K562 (cell line): ENCODE data around the gene DNAJC1. TPM values are rescaled to one million over a fixed set of nuclear protein-coding genes. Genes with fewer than 3 reads are reported as not detected.

Experiments
- ATAC-seq: fragments of 200-7000 bp; cut with Tn5 transposase; 3 replicates; pipeline ENCODE4 v1.9.1; 2020; ENCODE audit warnings: moderate library complexity
- BruUV-seq: library from RNA; stranded (reverse); fragments of 400-500 nt; replicated peaks from 2 replicates; lab custom pipeline; 2021; lab: Mats Ljungman, UMichigan
- CTCF ChIA-PET: fragments of 300-600 bp; formaldehyde crosslinking; extraction: SDS; loops from one replicate; lab custom pipeline; 2021; ENCODE audit warnings: low intra/inter-chr PET ratio; lab: Yijun Ruan, JAX
- POLR2A ChIA-PET: fragments of 300-600, 350-650 bp; sonication (Branson Sonifier 250); formaldehyde crosslinking; extraction: SDS; loops from one replicate; lab custom pipeline; 2021; ENCODE audit warnings: antibody characterized with exemption, inconsistent platforms; lab: Yijun Ruan, JAX
- DNase-seq, 4 experiments: peaks; one replicate each; pipeline versions ENCODE4 v3.0.0 to v3.0.0-alpha.2; 2011 to 2018; ENCODE audit warnings: low spot score in 3 of 4, mixed read lengths in 3 of 4; ENCODE audit errors: extremely low read depth in 1 of 4
- FAIRE-seq: peaks from 2 replicates; lab custom pipeline; 2011; peaks lifted over from hg19 to GRCh38; lab: Jason Lieb, UNC
- H2AFZ ChIP-seq: 2 replicates; pipeline ENCODE4 v1.6.0; 2011; ENCODE audit warnings: low read depth, low read length, control low read depth, inconsistent platforms
- H3K27ac ChIP-seq: fragments of 200-600 bp; 3 replicates; pipeline ENCODE4 v1.8.0; 2011; ENCODE audit warnings: low read depth, mild to moderate bottlenecking, control low read depth, inconsistent platforms, low read length, moderate library complexity, mixed read lengths; ENCODE audit errors: extremely low read depth
- H3K27me3 ChIP-seq, 2 experiments: fragments of 300-600 bp in 1 of 2; 2 replicates in 1 of 2; 3 replicates in 1 of 2; pipeline versions ENCODE4 v1.6.0 to v1.8.0; 2011; ENCODE audit warnings: inconsistent platforms in 2 of 2, low read length in 2 of 2, mild to moderate bottlenecking in 1 of 2, mixed read lengths in 1 of 2, moderate library complexity in 1 of 2; ENCODE audit not compliant: control insufficient read depth in 2 of 2, insufficient read depth in 2 of 2
- H3K36me3 ChIP-seq: fragments of 300-600 bp; 3 replicates; pipeline ENCODE4 v1.8.0; 2011; ENCODE audit warnings: mild to moderate bottlenecking, low read length, inconsistent platforms; ENCODE audit not compliant: control insufficient read depth, insufficient read depth
- H3K4me1 ChIP-seq, 2 experiments: fragments of 200-600 bp in 1 of 2; replicated peaks in 1 of 2; 2 replicates in 1 of 2; 3 replicates in 1 of 2; pipeline versions ENCODE4 v1.5.1 to v1.8.0; 2011; ENCODE audit warnings: inconsistent platforms in 2 of 2, low read length in 2 of 2, mild to moderate bottlenecking in 1 of 2, mixed read lengths in 1 of 2, moderate library complexity in 1 of 2; ENCODE audit not compliant: control insufficient read depth in 2 of 2, insufficient read depth in 2 of 2
- H3K4me2 ChIP-seq: 2 replicates; pipeline ENCODE4 v1.6.1; 2011; ENCODE audit warnings: low read length, control low read depth, inconsistent platforms, mixed read lengths; ENCODE audit not compliant: insufficient read depth
- H3K4me3 ChIP-seq: fragments of 200-600 bp; sonication (generic), shearing (Covaris generic); 2 replicates; pipeline ENCODE4 v1.5.1; 2016; ENCODE audit warnings: control low read depth, inconsistent platforms
- H3K79me2 ChIP-seq: fragments of 200-600 bp; 3 replicates; pipeline ENCODE4 v1.8.0; 2011; ENCODE audit warnings: low read length, inconsistent platforms; ENCODE audit not compliant: control insufficient read depth, insufficient read depth
- H3K9ac ChIP-seq, 2 experiments: 2 replicates each; pipeline versions ENCODE4 v1.6.0 to v1.6.1; 2011; ENCODE audit warnings: low read depth in 2 of 2, low read length in 2 of 2, control low read depth in 1 of 2, inconsistent platforms in 1 of 2, mild to moderate bottlenecking in 1 of 2, mixed read lengths in 1 of 2; ENCODE audit not compliant: insufficient read depth in 1 of 2
- H3K9me1 ChIP-seq: one replicate; pipeline ENCODE4 v1.6.0; 2011; ENCODE audit warnings: inconsistent platforms, mild to moderate bottlenecking, low read length, moderate library complexity; ENCODE audit not compliant: control insufficient read depth, insufficient read depth
- H3K9me3 ChIP-seq: replicated peaks from 2 replicates; pipeline ENCODE4 v1.5.1; 2011; ENCODE audit warnings: low read depth, low read length, inconsistent platforms; ENCODE audit not compliant: control insufficient read depth, insufficient read depth
- H4K20me1 ChIP-seq: replicated peaks from 2 replicates; pipeline ENCODE4 v1.6.1; 2011; ENCODE audit warnings: low read length, inconsistent platforms, mixed read lengths; ENCODE audit not compliant: control insufficient read depth, insufficient read depth
- CC2D1A ChIP-seq: fragments of 450-650 bp; IDR thresholded peaks from 2 replicates; pipeline ENCODE4 v1.6.1; 2017; ENCODE audit warnings: mild to moderate bottlenecking
- CHCHD3 ChIP-seq: fragments of 250-450 bp; sonication (Bioruptor Pico); IDR thresholded peaks from 2 replicates; pipeline ENCODE4 v2.1.2; 2022; ENCODE audit warnings: mild to moderate bottlenecking
- FOXK1 ChIP-seq: sonication (generic); formaldehyde crosslinking; IDR thresholded peaks from 2 replicates; pipeline ENCODE4 v1.8.0; 2022; ENCODE audit warnings: missing genetic modification reagents, mild to moderate bottlenecking, borderline replicate concordance
- GTF2F1 ChIP-seq: IDR thresholded peaks from 2 replicates; pipeline ENCODE4 v1.6.1; 2011; ENCODE audit warnings: low read depth, low read length, improper control_type of control experiment
- HDAC2 ChIP-seq: fragments of 450-650 bp; IDR thresholded peaks from 2 replicates; pipeline ENCODE4 v1.6.1; 2016; ENCODE audit warnings: mild to moderate bottlenecking
- RBM25 ChIP-seq: fragments of 200-400 bp; formaldehyde crosslinking; IDR thresholded peaks from 2 replicates; pipeline ENCODE4 v1.6.1; 2018; ENCODE audit warnings: low read length, low read depth, moderate library complexity; ENCODE audit not compliant: severe bottlenecking
- SAFB2 ChIP-seq: fragments of 200-400 bp; formaldehyde crosslinking; IDR thresholded peaks from 2 replicates; pipeline ENCODE4 v1.6.1; 2018; ENCODE audit warnings: borderline replicate concordance, low read length, low read depth, moderate library complexity; ENCODE audit not compliant: severe bottlenecking
- TAF9B ChIP-seq: fragments of 450-650 bp; IDR thresholded peaks from 2 replicates; pipeline ENCODE4 v1.6.1; 2018; ENCODE audit warnings: mild to moderate bottlenecking; ENCODE audit not compliant: partially characterized antibody
- TEAD2 ChIP-seq: fragments of 450-650 bp; IDR thresholded peaks from 2 replicates; pipeline ENCODE4 v1.6.1; 2016; ENCODE audit warnings: missing genetic modification characterization, control low read depth, missing compliant biosample characterization
- ZNF224 ChIP-seq: sonication (generic); formaldehyde crosslinking; IDR thresholded peaks from 2 replicates; pipeline ENCODE4 v1.8.0; 2022; ENCODE audit warnings: mild to moderate bottlenecking, missing genetic modification reagents
- ZNF707 ChIP-seq: fragments of 250-450 bp; sonication (Bioruptor Pico); conservative IDR thresholded peaks from 2 replicates; pipeline ENCODE4 v1.8.0; 2022; ENCODE audit warnings: inconsistent platforms, mild to moderate bottlenecking, moderate library complexity
- ZZZ3 ChIP-seq: fragments of 450-650 bp; IDR thresholded peaks from 2 replicates; pipeline ENCODE4 v1.6.1; 2016; ENCODE audit warnings: antibody characterized with exemption, mild to moderate bottlenecking, moderate library complexity
- WGBS: fragments of 100-300 bp; shearing (Covaris generic); methylation state at CpG from one replicate; pipeline ENCODE4 v1.1.6; 2016; ENCODE audit warnings: low coverage, mixed read lengths; ENCODE audit not compliant: insufficient coverage; ENCODE audit errors: missing lambda C conversion rate; 5-methylcytosine and 5-hydroxymethylcytosine counted together
- in situ Hi-C: fragments of 300-500 bp; cut with MboI; formaldehyde crosslinking; loops from 4 replicates; pipeline ENCODE4 v1.15.0; 2018; ENCODE audit warnings: inconsistent platforms, mixed read lengths
- intact Hi-C: fragments of 100-400 bp; cut with micrococcal nuclease; formaldehyde crosslinking; loops from 2 replicates; pipeline ENCODE4 v1.14.2; 2022
- polyA plus RNA-seq, 8 experiments: library from polyadenylated mRNA; depleted of rRNA in 4 of 8; stranded (reverse) in 5 of 8; unstranded in 3 of 8; fragments of >200 nt; fragmentation: Nextera tagmentation in 2 of 8; fragmentation: Illumina TruSeq in 1 of 8; extraction: Ambion mirVana in 2 of 8; extraction: Trizol in 1 of 8; gene quantifications; 2 replicates each; pipeline versions ENCODE4 v1.2.1 to v1.2.3, GENCODE V29; 2011 to 2014; ENCODE audit warnings: inconsistent platforms in 1 of 8, missing spikeins in 1 of 8
- total RNA-seq, 7 experiments: library from RNA; depleted of rRNA in 6 of 7; stranded (reverse); fragments of >200 nt in 6 of 7; fragmentation: Illumina TruSeq in 2 of 7; extraction: Trizol in 2 of 7; gene quantifications; 2 replicates each; pipeline versions ENCODE4 v1.2.1 to v1.2.3, GENCODE V29; 2011 to 2021; ENCODE audit warnings: low replicate concordance in 1 of 7
- TF ChIP-seq, protein P1 (sequence below): fragments of 250-450 bp; sonication (Bioruptor Pico); IDR thresholded peaks from 2 replicates; pipeline ENCODE4 v1.9.0; 2021; ENCODE audit warnings: mild to moderate bottlenecking
- TF ChIP-seq, protein P2 (sequence below): fragments of 450-650 bp; IDR thresholded peaks from 2 replicates; pipeline ENCODE4 v1.6.1; 2016

The DNAJC1 gene
- total and polyA plus RNA-seq, 9 of the 15 experiments (the other 6 are each of a cell fraction or from before 2014, with no cell fraction given), result 5.4 to 77.6 (median 40.3) TPM

DNA sequence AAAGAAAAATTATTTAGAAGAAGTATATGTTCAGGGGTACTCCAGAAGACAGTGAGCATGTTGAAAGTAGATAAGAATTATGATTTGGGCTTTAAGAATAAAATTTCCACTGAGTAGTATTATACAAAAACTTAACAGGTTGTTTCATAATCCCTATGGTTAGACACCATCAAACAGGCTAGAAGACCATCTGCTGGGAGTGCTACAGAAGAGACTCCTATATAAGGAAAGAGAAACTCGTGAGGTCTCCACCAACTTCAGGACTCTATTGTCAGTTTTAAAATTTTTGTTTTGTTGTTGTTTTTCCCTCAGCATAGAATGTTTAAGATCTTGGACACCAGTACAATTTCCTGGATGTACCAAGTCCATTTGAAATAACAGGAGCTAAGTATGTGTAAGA, 13.1 kb downstream of the DNAJC1 start:
- FAIRE-seq, result no peak
- no TSS peak for BruUV-seq
- 14% methylated on average over 1 of the region's 1 CpG for WGBS

DNA sequence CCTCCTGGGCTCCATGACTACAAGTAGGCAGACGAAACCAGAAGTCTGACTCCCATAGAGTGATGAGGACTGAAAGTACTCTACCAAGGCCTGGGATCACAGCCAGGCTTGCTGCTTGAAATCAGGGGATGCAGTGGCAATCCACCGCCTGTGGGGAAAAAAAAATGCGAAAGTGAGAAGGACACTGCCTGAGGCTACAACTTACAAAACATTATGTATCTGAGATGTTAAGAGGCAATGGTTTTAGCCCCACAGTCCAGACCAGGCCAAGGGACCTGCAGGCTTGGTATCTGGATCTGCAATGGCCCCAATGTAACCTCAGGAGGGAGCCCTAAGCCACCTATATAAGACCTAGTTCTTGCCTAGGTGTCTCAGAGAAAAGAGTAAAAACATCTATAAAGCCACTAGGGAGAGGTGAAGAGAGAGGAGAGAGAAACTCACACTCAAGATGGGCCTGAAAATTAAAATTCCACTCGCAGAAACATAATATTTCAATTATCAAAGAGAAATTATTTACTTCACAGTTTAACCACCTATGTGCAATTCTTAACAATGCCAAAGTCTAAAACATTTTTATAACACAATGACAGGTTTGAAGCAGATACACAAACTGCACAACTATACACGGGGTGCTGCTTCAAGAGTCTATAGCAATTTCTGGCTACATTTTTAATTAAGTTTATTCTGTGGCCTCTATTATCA, 13.9 kb downstream of the DNAJC1 start:
- in situ Hi-C loops, result loop anchor here (10.0 kb wide), 1 partner anchor 995 kb away; no protein-coding TSS in a partner anchor
- no peaks in the 10 kb centered on the region for H3K36me3 ChIP-seq
- intact Hi-C loops, result loop anchor here (5.0 kb wide), 2 partner anchors 543 to 1078 kb away; no protein-coding TSS in a partner anchor
- H3K9me1 ChIP-seq, result no peaks in the 10 kb centered on the region
- ATAC-seq (peak; percentile 99), DNase-seq (peak; percentile 26 to 79 (median 48)), FAIRE-seq (peak; percentile 86)
- ChIA-PET CTCF (interaction anchor here (0.5 kb wide), 1 partner anchor 262 kb away, joined by 3 read pairs; no protein-coding TSS in a partner anchor), POLR2A (no interaction called here)
- peak overlapping the region; percentile 15; the same call in 1 of the 2 replicates for H3K4me2 ChIP-seq
- H3K9me3 ChIP-seq, result 0 out of 2 replicates have a peak, but pooled peaks cover 6% of the 10 kb centered on the region
- no peak overlapping the region for H2AFZ ChIP-seq
- peaks cover 0 to 3% of the 10 kb centered on the region in 2 experiments; a peak in 1 of 5 replicates for H3K4me1 ChIP-seq
- WGBS, result 23% methylated on average over 5 of the region's 5 CpGs
- no peak overlapping the region for H3K9ac ChIP-seq
- H3K79me2 ChIP-seq, result peaks cover 88% of the 10 kb centered on the region
- H3K4me3 ChIP-seq, result no peak overlapping the region
- no peaks in the 10 kb centered on the region for H3K27me3 ChIP-seq
- no peak overlapping the region for H3K27ac ChIP-seq
- no TSS peak for BruUV-seq
- H4K20me1 ChIP-seq, result no peaks in the 10 kb centered on the region
- TF ChIP-seq, protein P1, sequence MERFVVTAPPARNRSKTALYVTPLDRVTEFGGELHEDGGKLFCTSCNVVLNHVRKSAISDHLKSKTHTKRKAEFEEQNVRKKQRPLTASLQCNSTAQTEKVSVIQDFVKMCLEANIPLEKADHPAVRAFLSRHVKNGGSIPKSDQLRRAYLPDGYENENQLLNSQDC (CRISPR knock-in tag), result no peak
- TF ChIP-seq SAFB2 (no peak), HDAC2 (no peak), RBM25 (no peak), CHCHD3 (CRISPR knock-in tag) (no peak), CC2D1A (peak; percentile 59; the same call in 1 of the 2 replicates), FOXK1 (CRISPR knock-in tag) (no peak), TEAD2 (tag) (no peak), ZNF224 (CRISPR knock-in tag) (no peak), GTF2F1 (no peak), ZNF707 (no peak), TAF9B (no peak)
- TF ChIP-seq, protein P2, sequence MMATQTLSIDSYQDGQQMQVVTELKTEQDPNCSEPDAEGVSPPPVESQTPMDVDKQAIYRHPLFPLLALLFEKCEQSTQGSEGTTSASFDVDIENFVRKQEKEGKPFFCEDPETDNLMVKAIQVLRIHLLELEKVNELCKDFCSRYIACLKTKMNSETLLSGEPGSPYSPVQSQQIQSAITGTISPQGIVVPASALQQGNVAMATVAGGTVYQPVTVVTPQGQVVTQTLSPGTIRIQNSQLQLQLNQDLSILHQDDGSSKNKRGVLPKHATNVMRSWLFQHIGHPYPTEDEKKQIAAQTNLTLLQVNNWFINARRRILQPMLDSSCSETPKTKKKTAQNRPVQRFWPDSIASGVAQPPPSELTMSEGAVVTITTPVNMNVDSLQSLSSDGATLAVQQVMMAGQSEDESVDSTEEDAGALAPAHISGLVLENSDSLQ, result no peak

More for the DNA sequence above, 13.1 kb downstream of the DNAJC1 start:
- ATAC-seq, result peak; percentile 28; the same call in 1 of the 3 replicates
- Histone ChIP-seq H3K27me3 (no peaks in the 10 kb centered on the region), H3K27ac (no peak overlapping the region), H3K36me3 (no peaks in the 10 kb centered on the region), H3K9me3 (0 out of 2 replicates have a peak, but pooled peaks cover 6% of the 10 kb centered on the region), H4K20me1 (no peaks in the 10 kb centered on the region), H3K9me1 (no peaks in the 10 kb centered on the region), H3K4me1 (peaks cover 0 to 3% of the 10 kb centered on the region in 2 experiments; a peak in 1 of 5 replicates), H3K9ac (no peak overlapping the region), H3K79me2 (peaks cover 90% of the 10 kb centered on the region), H3K4me2 (no peak overlapping the region), H3K4me3 (no peak overlapping the region), H2AFZ (no peak overlapping the region)
- no peak for TF ChIP-seq ZZZ3
- DNase-seq, result no peak
- ChIA-PET POLR2A (interaction anchor here (1.5 to 1.7 kb wide), 2 partner anchors 10 to 239 kb away, joined by 3 to 11 read pairs; no protein-coding TSS in a partner anchor), CTCF (interaction anchor here (0.5 kb wide), 1 partner anchor 261 kb away, joined by 3 read pairs; no protein-coding TSS in a partner anchor)
- intact Hi-C loops (loop anchor here (5.0 kb wide), 2 partner anchors 542 to 1077 kb away; no protein-coding TSS in a partner anchor), in situ Hi-C loops (no loop called here)
